Breast epithelium (tissue), 3 donors: ENCODE measurements around the gene SAMSN1.

Source experiments
- POLR2A ChIP-seq: fragments of 450-650 bp; IDR thresholded peaks from one replicate; pipeline ENCODE4 v1.6.1; 2016; ENCODE audit warnings: antibody characterized with exemption, mild to moderate bottlenecking, moderate library complexity
- TF ChIP-seq, protein P1 (sequence below), 3 donors: fragments of 450-650 bp; IDR thresholded peaks; one replicate each; pipeline ENCODE4 v1.5.1; 2016 to 2017; ENCODE audit warnings: antibody characterized with exemption in 3 of 3, mild to moderate bottlenecking in 3 of 3, moderate library complexity in 3 of 3

DNA sequence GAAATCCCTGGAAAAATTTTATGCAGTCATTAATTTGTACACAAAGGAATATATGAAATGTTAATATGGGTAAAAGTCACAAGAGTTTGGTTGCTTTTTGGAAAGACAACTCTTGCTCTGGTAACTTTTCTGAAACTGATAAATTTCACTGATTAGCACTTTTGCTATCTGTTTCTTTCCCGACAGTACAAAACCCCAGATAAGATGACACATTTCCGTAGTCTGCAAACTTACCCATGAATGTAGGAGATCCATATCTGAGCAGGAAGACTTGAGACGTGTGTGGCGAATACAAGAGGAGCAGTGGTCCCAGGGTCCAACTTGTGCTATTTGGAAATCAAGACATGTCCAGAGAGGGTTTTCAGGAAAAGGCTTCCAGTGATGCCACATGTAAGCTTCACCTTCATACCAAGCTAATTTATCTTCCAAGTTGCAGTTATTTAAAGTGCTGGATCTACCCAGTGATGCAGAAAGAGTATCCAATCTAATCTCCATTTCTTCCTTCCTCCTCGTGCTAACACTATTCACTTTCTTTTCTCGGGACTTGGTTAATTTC lies 35.9 kb upstream of the SAMSN1 start:
- TF ChIP-seq, protein P1, sequence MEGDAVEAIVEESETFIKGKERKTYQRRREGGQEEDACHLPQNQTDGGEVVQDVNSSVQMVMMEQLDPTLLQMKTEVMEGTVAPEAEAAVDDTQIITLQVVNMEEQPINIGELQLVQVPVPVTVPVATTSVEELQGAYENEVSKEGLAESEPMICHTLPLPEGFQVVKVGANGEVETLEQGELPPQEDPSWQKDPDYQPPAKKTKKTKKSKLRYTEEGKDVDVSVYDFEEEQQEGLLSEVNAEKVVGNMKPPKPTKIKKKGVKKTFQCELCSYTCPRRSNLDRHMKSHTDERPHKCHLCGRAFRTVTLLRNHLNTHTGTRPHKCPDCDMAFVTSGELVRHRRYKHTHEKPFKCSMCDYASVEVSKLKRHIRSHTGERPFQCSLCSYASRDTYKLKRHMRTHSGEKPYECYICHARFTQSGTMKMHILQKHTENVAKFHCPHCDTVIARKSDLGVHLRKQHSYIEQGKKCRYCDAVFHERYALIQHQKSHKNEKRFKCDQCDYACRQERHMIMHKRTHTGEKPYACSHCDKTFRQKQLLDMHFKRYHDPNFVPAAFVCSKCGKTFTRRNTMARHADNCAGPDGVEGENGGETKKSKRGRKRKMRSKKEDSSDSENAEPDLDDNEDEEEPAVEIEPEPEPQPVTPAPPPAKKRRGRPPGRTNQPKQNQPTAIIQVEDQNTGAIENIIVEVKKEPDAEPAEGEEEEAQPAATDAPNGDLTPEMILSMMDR (IDR thresholded peaks at IDR 0.05), result no peak
- TF ChIP-seq POLR2A, result no peak
